Measurements from ENCODE around the gene SSR1.

Gene SSR1

DNA sequence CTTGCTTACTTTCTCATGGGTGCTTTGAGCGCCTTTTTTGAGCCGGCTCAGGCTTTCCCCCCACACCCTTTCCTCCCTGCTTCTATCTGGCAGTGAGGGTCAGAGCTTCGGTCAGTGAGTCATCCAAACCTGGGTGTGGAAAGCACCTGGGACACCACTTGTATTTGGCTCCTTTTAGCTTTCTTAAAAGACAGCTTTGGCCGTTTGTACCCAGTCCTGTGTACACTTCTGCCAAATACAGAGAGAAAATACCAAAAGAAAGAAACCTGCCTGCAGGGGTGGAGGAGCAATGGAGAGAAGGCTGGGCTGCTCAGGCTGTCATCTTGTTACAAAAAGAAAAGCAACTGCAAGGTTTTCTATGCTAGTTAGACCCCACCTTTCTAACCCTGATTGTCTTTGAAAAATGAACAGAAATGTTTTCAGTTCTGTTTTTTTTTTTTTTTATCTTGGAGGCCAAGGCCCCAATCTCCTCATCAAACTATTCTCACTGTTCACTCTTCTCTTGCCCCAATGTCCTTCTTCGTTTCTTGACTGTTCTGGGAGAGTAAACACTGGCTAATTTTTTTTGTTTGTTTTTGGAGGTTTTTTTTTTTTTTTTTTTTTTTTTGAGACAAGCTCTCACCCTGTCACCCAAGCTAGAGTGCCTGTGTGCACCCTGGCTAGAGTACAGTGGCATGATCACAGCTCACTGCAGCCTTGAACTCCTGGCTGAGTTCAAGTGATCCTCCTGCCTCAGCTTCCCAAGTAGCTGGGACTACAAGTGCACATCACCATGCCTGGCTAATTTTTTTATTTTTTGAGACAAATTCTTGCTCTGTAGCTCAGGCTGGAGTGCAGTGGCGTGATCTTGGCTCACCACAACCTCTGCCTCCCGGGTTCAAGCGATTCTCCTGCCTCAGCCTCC lies 76.4 kb downstream of the SSR1 start:
- no peak for DNase-seq

GRCh38 chr6:7235712-7236305 lies 77.2 kb downstream of the SSR1 start:
- DNase-seq = no peak

DNA sequence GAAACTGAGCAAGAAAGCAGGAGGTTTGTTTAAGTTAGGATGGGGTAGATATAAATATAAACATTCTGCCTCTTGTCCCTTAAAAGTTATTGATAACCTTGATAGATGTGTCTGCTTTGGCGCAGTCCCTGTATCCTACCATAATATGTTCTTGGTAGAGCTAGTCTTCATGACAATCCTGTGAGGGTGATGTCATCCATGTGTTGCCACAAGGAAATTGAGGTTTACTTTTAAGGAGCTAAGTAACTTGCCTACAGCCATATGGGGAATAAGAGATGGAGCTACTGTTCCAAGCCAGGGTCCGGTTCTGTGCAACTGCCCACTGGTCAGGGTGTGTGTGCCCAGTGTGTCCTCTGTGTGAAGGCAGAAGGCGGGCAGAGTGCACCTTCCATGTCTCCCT lies 78.5 kb downstream of the SSR1 start:
- no peak for DNase-seq

DNA sequence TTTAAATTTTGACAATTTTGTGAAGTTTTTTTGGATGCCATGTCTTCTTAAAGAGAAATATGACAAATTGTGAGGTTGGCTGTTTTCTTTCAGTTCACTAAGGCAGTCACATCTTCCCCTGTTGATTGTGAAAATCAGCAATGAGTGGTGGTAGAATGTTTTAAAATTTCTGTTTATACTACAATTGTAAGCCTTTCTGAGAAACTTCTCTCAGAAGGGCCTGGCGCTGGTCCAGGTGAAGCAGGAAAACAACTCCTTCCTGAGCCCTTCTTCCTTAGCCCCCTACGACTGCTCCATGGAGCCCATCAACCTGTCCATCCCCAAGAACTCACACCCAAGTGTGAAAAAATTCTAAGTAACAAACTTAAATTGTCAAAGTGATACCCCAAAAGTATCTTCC lies 80.6 kb downstream of the SSR1 start:
- no peak for DNase-seq

DNA sequence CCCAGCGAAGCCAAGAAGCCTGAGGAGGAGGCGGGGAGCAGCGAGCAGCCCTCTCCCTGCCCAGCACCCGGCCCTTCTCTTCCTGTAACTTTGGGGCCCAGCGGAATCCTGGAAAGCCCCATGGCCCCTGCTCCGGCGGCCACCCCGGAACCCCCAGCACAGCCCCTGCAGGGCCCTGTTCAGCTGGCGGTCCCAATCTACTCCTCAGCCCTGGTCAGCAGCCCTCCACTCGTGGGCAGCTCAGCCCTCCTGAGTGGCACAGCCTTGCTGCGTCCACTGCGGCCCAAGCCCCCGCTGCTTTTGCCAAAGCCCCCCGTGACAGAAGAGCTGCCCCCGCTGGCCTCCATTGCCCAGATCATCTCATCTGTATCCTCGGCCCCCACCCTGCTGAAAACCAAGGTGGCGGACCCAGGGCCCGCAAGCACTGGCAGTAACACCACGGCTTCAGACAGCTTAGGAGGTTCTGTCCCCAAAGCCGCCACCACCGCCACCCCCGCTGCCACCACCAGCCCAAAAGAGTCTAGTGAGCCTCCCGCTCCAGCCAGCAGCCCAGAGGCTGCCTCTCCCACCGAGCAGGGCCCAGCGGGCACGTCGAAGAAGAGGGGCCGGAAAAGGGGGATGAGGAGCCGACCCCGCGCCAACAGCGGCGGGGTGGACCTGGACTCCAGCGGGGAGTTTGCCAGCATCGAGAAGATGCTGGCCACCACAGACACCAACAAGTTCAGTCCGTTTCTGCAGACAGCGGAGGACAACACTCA lies 81.9 kb downstream of the SSR1 start:
- DNase-seq = no peak

DNA sequence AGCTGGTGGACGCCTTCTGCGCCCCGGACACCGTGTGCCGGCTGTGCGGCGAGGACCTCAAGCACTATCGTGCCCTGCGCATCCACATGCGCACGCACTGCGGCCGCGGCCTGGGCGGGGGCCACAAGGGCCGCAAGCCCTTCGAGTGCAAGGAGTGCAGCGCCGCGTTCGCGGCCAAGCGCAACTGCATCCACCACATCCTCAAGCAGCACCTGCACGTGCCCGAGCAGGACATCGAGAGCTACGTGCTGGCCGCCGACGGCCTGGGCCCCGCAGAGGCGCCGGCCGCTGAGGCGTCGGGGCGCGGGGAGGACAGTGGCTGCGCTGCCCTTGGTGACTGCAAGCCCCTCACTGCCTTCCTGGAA lies 82.7 kb downstream of the SSR1 start:
- no peak for DNase-seq

DNA sequence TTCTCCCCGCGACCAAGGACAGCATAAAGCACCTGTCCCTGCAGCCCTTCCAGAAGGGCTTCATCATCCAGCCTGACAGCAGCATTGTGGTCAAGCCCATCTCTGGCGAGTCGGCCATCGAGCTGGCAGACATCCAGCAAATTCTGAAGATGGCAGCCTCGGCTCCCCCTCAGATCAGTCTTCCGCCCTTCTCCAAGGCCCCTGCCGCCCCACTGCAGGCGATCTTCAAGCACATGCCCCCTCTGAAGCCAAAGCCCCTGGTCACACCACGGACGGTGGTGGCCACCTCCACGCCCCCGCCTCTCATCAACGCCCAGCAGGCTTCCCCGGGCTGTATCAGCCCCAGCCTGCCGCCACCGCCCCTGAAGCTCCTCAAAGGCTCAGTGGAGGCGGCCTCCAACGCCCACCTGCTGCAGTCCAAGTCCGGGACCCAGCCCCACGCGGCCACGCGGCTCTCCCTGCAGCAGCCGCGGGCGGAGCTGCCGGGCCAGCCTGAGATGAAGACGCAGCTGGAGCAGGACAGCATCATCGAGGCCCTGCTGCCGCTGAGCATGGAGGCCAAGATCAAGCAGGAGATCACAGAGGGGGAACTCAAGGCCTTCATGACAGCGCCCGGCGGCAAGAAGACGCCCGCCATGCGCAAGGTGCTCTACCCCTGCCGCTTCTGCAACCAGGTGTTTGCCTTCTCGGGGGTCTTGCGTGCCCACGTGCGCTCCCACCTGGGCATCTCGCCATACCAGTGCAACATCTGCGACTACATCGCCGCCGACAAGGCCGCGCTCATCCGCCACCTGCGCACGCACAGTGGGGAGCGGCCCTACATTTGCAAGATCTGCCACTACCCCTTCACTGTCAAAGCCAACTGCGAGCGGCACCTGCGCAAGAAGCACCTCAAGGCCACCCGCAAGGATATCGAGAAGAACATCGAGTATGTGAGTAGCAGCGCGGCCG lies 83.3 kb downstream of the SSR1 start:
- no peak for DNase-seq

DNA sequence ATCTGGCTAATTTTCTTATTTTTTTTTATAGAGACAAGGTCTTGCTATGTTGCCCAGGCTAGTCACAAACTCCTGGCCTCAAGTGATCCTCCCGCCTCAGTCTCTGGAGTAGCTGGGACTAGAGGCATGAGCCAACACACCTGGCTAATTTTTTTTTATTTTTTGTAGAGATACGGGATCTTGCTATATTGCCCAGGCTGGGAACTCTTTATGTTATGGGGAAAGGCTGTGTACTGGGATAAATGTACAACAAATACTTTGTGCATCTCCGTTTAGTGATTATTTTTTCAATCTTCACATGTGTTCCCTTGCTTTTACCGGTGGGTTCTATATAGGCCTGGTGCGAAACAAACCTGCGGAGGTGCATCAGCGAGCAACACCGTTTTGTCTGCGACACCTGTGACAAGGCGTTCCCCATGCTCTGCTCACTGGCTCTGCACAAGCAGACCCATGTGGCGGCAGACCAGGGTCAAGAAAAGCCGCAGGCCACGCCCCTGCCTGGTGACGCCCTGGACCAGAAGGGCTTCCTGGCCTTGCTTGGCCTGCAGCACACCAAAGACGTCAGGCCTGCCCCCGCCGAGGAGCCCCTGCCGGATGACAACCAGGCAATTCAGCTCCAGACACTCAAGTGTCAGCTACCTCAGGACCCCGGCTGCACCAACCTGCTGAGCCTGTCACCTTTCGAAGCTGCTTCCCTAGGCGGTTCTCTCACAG lies 84.2 kb downstream of the SSR1 start:
- no peak for DNase-seq

DNA sequence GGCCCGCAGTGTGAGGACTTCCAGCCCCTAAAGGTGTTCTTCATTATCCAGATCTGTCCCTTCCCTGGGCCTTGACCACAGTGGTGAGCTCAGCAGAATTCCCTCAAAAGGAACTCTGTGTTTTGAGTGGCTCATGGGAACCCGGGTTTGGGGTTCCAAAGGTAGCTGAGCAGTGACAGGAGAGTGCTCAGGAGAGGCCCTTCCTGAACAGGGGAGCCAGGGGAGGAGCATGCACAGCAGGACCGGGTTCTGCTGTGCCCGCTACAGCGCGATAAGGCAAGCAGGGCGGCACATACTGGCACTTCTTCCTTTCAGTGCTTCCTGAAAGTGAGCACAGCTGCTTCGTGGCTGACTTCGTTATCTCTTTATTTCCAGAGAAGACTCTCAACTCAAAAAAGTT lies 88.3 kb downstream of the SSR1 start:
- no peak for DNase-seq

DNA sequence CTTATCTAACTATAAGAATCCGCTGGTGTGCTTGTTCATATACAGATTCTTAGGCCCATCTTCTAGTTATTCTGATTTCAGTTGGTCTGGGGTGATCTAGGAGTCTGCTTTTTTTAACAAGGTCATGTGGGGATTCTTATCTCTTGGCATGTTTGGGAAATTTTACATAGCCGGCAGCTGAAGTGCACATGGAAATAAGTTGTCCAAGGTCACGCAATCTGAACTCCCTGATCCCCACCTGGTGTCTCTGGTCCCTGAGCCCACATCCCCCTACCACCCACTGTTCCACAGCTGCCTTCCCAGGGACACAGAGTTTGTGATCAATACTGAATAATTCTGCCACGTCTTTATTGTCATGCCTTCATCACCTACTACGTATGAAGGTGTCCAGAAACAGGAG lies 90.8 kb downstream of the SSR1 start:
- DNase-seq = no peak

GRCh38 chr6:7219310-7219709 lies 93.7 kb downstream of the SSR1 start:
- no peak for DNase-seq

DNA sequence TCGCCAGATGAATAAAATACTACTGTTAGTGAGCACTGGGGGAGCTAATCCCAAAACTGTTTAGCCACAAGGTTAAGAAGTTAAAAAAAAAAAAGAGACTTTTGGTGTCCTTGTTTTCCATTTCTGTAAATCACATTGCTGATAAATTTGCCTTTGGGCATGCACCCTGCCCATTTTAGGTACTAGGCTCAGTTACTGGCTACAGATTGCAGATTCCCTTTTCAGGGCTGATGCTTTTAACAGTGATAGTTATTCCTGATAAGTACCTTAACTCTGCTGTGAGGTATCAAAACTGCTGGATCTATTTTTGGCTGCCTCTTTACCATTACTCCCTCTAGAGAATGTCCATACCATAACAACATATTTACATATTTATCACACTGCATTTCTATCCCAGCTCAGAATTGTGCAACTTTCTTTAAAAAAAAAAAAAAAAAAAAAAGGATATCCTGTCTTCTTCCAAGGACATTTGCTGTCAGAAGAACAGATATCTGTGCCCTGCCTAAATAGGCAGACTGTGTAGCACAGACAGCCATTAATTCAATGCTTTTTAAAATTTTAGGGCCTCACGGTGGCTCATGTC lies 94.5 kb downstream of the SSR1 start:
- DNase-seq = no peak

Data from stimulated activated CD4-positive, alpha-beta T cell treated with anti-CD3 and anti-CD28 coated beads, Interleukin-4, amount 100 ng/mL, for 4 hours (primary cell).